Stimulated activated CD4-positive, alpha-beta T cell treated with anti-CD3 and anti-CD28 coated beads, Interleukin-2, amount 100 ng/mL, for 48 hours (primary cell): ENCODE data around the gene PEX11A.

Source experiments
- DNase-seq, 2 donors: peaks; one replicate each; pipeline ENCODE4 v3.0.0-alpha.2; 2020

Gene PEX11A

DNA sequence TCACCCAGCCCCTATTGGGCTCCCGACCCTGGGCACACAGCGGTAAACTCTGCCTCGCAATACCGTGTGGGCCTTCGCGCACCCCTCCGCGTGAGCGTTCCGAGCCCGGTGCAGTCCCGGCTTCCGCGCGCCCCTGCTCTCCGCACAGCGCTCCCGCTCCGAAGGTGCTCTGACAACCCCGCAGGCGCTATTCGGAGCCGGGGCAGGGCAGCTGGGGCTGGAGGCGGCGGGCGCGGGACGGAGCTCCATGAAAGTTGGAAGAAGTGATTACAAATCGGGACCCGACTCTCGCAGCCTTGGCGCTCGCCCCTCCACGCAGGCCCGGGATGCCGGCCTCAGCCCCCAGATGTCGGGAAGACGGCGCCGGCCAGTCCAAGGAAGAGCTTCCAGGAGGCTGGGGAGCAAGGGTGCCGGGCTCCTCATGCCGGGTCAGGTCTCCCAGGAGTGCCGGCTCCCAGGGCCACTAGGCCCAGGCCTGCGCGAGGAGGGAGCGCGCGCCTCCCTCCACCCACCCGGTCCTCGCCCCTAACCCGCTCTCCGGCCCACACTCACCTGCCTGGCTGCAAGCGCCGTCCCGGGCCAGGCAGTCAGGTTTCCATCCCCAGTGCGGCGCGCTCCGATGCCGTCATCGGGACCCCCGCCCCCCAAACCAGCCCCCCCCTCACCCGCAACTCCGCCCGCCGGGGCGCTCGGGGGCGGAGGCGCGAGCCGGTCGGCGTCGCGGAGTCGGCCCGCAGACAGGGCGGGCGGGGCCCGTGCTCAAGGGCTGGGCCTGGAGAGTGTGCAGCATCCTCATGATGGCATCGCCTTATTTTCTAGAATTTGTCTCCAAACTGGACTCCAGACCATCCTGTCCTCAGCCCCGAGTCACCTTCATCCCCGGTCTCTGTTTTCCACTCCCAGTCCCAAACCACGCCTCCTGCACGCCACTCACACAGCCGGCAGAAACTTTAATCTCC, 35.4 kb downstream of the PEX11A start, which contains the start of gene KIF7:
Gene KIF7 (minus strand): TSS at position 621 of the 959 bp plus-strand sequence. CDS start 2,537 bp downstream, outside the sequence.
- DNase-seq: no peak

DNA sequence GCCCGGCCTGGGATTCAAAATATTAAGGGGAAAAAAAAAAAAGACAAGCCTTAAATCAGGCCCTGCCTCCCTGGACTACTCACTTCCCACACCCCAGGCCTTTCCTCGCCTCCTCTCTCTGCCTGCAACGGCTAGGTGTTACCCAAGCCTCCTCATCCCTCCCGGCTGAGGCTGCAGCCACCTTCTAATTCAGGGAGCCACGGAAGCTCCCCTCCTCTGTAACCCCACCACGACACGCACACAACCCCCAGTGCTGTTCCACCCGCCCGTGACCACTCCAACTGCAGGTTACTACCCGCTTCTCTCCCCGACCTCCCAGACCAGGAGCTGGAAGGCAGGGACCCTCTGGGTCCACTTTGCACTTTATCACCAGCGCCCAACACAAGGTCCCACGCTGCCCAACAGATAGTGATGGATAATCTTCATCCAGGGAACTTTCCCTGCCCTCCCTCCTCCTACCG, 36.2 kb downstream of the PEX11A start:
- no peak for DNase-seq

DNA sequence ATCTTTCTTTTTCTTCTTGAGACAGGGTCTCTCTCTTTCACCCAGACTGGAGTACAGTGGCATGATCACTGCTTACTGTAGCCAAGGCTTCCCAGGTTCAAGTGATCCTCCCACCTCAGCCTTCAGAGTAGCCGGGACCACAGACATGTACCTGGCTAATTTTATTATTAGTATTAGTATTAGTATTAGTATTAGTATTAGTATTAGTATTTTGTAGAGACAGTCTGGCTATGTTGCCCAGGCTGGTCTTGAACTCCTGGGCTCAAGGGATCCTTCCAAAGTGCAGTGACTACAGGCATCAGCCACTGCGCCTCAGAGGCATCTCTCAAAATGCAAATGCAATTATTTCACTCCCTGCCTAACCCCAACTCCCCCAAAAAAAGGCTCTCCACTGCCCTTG, 37.0 kb downstream of the PEX11A start:
- DNase-seq: no peak

DNA sequence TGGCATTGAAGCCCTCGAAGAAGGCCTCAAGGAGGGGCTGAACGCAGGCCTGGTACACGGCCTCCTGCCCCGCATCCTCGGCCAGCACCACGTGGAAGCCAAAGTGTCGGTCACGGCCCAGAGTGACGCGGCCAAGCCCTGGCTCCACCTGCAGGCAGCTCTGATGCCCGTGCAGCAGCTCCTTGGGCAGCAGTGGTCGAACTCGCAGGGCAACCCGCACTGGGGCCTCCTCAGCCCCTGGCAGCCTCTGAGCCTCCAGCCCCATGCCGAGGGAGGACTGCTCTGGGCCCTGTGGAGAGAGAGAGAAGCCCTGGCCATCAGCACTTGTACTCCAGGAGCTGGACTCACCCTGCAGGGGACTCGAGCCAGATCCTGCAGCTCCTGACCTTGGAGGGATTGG, 37.9 kb downstream of the PEX11A start:
- DNase-seq: no peak

DNA sequence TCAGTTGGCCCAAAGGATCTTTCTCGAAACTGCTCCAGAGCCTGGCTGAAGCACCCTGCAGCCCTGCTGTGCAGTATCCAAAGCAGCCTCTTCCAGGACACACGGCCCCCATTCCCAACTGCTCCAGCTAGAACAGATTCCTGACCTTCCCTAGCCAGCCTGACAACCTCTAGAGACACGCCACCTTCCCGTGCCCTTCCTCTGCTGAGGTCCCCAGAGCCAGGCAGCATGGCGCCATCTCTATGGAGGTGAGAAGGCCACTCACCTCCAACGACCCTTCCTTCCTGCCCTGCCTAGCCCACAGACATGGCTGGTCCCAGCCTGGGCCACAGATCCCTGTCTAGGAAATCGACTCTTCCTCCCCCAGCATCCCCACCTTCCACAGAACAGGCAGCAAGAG, 38.4 kb downstream of the PEX11A start:
- no peak for DNase-seq

DNA sequence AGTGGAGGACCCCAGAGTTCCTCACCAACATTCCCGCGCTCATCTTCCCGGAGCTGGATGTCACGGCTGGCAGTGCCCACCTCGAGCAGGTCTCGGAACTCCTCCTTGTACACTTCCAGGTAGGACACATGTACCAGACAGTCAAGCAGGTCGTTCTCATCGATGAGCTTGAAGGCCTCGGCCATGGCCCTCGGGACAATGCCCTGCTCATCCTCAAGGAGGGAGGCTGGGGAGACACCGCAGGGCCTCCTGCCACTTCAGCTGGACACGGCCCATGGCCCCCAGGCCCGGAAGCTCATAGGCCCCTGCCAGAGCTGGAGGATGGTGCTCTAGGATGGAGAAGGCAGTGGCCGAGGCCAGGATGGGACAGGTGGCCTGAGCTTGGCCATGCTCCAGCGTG, 40.8 kb downstream of the PEX11A start:
- DNase-seq: no peak

DNA sequence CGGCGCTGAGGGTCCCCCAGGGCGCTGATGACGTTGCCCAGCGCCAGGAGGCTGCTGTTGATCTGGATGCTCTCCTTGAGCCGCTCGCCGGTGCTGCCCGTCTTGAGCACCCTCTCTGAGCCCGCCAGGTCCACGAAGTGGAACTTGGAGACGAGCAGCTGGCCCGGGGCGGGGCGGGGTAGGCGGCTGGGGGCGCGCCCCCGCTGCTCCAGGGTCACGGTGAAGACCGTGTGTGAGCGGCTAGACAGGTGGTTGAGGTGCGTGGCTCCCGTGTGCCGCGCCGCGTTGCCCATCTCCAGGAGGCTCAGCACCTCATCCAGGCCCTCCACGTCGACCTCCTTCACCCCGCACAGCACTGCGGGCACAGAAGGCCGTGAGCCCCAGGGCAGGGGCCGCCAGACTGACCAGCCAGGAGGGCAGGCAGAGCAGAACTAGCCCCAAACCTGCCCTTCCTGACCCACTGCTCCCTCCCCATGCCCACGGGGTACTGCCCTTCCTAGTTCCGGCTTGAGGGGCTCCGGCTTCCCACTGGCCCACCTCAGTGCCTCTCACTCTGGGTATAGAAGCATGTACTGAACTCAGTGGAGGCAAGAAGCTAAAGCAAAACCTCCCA, 41.4 kb downstream of the PEX11A start:
- no peak for DNase-seq

DNA sequence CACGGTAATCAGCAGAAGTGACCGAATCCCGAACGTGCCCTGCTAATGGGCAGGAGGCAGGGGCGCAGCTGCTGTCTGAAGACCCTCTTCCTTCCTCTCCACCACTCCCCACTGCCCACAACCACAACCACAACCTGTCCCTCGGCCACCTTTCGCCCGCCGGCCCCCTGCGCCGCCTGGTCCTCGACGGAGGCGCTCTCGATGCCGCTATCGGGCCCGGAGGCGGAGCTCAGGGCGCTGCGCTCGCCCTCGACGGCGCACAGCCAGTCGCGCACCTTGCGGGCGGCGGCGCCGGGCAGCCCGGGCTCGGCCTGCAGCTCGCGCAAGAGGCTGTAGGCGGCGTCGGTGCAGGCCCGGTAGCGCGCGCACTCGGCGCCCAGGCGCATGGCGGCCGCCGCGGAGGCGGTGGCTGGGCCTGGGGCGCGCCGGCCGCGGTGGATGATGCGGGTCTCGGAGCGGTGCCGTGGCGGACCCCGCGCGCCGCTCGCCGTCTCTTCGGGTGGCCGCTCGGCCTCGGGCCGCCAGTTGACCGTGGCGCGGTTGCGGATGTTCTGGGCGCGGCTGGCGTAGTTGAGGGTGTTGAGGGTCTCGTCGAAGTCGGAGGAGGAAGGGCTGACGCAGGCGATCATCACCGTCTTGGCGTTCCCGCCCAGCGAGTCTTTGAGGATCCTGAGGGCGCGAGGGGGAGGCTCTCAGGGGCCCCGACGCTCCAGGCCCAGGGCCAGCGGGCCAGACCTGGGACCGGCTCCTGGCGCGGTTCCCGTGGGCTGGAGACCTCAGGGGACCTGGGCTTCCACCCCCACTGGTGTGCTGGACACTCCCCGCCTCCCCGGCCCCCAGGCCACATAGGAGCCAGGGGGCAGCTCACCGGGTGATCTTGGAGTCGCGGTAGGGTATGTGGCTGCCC, 42.2 kb downstream of the PEX11A start:
- DNase-seq: no peak

DNA sequence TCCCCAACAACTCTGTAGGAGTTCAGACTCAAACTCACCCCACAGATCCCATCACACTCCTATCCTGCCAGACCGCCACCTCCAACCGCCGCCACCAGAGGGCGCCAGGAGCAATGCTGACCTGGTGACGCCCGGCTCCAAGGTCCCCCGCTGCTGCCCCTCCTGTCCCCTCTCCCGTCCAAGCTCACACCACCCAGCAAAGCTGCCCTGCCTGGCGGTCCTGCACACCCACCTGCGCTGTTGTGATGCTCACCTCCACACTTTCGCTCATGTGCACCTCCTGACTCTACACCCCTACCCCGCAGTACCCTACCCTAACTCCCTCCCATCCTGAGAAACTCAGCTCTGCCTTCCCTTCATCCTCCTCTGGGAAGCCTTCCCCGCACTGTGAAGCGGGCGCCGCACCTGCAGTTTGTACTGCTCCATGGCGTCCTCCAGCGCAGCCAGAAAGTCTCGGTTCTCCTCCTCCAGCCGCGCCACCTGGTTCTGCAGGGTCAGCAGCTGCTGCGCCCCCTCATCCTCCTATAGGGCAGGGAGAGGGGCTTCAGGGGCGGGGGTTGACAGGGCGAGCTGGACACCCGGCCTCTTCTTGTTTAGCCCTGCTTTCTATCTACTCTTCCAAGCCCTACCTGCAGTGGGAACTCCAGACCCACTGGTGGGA, 43.2 kb downstream of the PEX11A start:
- peak; percentile 75 to 77 for DNase-seq

DNA sequence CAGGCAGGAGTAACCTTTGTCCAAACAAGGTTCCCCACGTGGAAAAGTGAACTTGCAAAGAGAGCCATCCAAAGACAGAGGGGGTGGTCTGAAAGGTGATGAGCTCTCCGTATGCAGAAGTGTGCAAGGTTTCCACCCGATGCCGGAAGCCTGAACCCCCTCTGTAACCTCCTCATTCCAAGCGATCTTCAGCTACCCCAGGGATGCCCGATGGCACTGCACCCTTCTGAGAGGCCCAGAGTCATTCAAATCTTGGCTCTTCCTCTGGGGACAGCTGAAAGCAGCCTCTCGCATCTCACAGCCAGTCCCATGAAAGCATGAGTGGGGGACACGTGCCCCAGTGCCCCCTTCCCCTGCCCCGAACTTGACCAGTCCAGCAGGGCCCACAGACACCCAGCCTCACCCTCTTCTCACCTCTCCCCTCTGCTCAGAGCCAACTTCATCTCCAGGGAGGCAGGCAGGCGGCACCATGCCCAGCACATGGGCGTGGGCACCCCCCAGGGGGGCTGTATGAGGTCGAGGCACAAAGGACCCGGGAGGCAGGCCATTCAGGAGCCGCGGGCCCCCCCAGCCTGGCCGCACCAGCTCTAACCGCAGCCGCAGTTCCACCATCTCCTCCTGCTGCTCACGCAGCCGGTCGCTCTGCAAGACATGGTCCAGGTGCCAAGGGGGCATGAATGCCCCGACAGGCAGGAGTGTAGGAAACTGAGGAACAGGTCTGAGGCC, 44.0 kb downstream of the PEX11A start:
- DNase-seq: no peak

DNA sequence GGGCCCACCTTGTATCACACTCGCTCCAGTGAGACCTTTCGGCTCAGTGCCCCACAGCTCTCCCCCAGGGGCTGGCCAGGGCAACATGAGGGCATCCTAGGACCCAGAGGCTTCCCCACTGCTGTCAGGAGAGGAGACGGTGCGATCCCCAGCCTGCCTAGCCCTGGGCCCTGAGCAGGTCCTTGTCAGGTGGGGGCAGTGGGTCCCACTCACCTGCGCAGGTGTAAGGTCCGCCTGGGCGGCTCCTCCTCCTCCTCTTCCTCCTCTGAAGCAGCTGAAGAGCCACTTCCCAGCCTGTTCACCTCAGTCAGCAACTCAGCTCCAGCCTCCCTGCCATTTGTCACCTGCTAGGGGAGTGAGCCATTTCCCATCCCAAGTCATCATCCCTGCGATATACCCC, 44.9 kb downstream of the PEX11A start:
- no peak for DNase-seq

DNA sequence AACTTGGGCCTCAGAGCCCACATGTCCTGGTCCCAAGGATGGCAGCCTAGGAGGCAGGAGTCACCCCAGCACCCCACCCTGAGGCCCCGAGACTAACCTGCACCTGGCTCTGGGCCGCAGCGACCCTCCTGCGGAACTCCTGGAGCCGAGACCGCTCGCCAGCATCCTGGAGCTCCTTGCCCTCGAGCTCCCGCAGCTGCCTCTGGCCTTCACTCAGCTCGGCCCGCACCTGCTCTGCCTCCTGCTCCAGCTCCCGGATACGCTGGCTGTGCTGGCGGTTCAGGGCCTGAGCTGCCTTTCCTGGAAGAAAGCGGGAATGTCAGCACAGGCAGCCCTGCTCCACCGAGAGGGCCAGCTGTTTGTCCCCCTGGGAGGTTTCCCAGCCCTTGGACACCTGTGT, 48.4 kb downstream of the PEX11A start:
- DNase-seq: no peak

DNA sequence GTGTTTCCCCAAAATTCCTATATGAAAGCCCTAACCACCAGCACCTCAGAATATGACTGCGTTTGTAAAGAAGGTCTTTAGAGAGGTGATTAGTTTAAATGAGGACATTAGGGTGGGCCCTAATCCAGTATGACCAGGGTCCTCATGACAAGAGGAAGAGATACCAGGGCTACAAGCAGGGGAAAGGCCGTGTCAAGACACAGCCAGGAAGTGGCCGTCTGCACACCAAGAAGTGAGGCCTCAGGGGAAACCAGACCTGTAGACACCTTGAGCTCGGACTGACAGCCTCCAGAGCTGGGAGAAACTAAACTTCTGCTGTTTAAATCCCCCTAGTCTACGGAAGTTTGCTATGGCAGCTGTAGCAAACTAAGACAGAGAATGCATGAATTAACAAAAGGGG, 49.5 kb downstream of the PEX11A start:
- no peak for DNase-seq

DNA sequence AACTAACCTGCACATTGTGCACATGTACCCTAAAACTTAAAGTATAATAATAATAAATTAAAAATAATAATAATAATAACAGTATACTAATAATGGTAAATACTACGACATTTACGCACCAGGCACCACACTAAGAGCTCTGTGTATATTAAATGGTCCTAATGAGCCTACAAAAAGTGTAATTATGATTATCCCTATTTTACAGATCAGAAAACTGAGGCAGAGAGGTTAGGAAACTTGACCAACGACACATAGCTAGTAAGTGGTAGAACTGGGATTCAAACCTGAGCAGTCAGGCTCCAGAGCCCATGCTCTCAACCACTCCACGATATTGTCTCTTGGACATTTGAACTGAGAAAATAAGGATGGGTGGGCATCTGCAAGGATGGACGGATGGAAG, 50.3 kb downstream of the PEX11A start:
- no peak for DNase-seq

DNA sequence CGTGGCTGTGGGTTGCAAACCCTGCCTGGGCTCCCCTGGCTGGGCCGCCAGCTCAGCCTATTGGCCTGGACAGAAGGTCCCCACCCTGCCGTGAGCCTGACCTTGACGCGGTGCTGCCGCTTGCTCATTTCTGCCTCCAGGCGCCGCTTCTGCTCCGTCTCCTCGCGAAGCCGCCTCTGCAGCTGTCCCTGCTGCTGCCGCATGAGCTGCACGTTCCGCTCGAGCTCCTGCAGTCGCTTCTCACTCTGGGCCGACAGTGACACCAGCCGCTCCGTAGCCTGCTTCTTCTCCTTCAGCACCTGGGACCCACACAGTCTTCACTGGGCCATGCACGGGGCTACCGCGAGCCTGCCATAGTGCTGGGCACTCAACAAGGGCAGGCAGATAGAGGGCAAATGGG, 57.0 kb downstream of the PEX11A start:
- DNase-seq: no peak

DNA sequence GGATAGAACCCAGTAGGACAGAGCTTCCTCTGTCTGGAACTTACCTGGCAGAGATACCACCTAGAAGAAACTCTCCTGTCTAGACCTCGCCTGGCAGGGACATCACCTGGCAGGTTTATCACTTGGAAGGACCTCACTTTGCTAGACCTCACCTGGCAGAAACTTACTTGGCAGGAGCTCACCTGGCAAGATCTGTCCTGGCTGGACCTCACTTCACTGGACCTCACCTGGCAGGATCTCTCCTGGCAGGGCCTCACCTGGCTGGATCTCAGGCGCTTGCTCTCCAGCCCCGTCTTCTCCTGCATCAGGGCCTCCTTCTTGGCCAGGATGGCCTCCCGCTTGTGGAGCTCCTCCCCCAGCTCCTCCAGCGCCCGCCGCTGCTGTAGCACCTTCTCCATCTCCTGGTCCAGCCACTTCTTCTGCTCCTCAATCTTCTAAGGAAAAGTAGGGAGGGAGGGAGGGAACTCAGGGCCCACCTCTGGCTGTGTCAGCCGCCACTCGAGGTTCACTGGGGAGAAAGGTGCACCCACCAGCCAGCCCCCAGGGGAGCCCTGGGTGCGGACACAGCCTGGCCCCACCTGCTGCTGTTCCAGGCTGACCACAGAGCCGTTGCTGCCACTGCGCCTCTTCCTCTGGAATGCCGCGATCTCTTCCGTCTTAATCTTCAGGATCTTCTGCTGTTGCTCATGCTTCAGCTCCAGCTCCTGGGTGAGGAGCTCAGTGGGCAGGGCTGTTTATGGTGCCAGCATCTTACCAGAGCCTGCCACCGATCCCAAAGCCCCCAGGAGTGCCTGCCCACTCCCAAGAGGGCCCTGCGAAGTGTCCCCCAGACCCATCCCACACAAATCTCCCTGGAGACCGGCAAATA, 57.8 kb downstream of the PEX11A start:
- DNase-seq: no peak

DNA sequence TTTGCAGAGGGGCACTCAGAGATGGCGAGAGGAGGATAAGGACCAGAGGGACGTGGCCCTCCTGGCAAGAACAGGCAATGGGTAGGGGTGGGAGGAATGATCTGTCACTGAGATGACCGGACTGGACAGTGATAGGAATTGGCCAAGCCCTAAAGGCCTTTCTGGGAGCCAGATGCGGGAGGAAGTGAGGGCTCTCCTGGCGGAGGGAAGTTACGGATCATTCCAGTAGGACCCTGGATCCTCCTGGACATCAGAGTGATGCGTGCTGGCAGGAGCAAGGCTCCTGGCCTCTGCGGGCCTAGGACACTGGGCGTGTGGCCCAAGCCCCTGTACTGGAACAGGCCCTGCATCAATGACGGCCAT, 58.7 kb downstream of the PEX11A start:
- no peak for DNase-seq
